ENCODE measurements around the gene CDH22. TPM values are rescaled to one million over a fixed set of nuclear protein-coding genes. Genes with fewer than 3 reads are reported as not detected.

CDH22 gene
- polyA plus RNA-seq, 1 donor from 2014 or later = 2.1 TPM

DNA sequence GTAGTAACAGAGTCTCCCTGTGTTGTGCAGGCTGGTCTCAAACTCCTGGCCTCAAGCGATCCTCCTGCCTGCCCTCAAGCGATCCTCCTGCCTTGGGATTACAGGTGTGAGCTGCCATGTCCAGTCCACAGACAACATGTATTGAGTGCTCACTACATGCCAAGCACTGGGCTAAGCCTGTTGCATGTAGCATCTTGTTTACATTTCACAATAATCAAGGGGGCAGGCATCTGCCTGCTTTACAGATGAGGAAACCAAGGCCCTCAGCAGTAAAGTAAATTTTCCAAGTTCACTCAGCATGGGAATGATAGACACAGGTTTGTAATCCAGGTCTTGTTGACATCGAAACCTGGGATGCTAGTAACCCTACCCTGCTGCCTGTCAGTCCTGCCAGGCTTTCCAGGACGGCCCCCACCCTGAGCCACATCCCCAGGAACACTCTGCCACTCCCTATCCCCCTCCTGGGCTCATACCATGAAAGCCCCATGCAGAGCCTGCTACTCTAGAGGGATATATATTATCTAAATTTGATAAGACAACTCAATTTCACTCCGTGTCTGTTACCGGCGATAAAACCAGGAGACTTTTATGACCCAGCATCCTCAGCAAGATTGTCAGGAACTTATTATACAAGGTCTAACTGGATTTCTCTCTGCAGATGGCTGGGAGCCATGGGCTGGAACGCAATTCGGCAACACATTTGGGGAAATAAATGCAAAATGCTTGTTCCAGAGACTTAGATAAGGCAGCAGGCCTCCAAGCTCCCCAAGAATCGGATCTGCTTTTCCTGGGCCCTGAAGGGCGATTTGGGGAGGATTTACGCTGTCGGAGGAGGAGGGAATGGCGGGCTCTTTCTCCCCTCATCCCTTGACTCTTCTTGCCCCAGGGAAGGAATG is 159.7 kb downstream of the CDH22 start:
- no peaks in the 10 kb centered on the region for H3K36me3 ChIP-seq (ENCODE audit: insufficient read depth, low read length)
- no peaks in the 10 kb centered on the region for H3F3A ChIP-seq (ENCODE audit: insufficient read depth, low read length, poor library complexity, severe bottlenecking)
- H3K27ac ChIP-seq (ENCODE audit: low read length) = no peak overlapping the region
- no peak overlapping the region for H3K4me3 ChIP-seq (ENCODE audit: low read length)
- no peaks in the 10 kb centered on the region for H3K27me3 ChIP-seq (ENCODE audit: insufficient read depth, low read depth, low read length)
- no peaks in the 10 kb centered on the region for H3K79me2 ChIP-seq (replicated peaks; ENCODE audit: insufficient read depth, low read length)
- no peaks in the 10 kb centered on the region for H3K9me2 ChIP-seq (ENCODE audit: insufficient read depth, low read length)
- no peak overlapping the region for H3K9ac ChIP-seq (ENCODE audit: low read length)
- no peaks in the 10 kb centered on the region for H4K20me1 ChIP-seq (ENCODE audit: insufficient read depth)
- H3K4me2 ChIP-seq (ENCODE audit: low read length) = no peak overlapping the region
- TF ChIP-seq SMC3 (conservative IDR thresholded peaks at IDR 0.05; ENCODE audit: poor library complexity) = no peak
- no peak for TF ChIP-seq MXI1 (conservative IDR thresholded peaks at IDR 0.05; ENCODE audit: poor library complexity, severe bottlenecking)
- no peak for TF ChIP-seq POLR2AphosphoS5 (IDR thresholded peaks at IDR 0.05)
- no peak for TF ChIP-seq EZH2 (IDR thresholded peaks at IDR 0.05; ENCODE audit: borderline replicate concordance, insufficient read depth, low read length, poor library complexity, severe bottlenecking)
- TF ChIP-seq, protein P1, sequence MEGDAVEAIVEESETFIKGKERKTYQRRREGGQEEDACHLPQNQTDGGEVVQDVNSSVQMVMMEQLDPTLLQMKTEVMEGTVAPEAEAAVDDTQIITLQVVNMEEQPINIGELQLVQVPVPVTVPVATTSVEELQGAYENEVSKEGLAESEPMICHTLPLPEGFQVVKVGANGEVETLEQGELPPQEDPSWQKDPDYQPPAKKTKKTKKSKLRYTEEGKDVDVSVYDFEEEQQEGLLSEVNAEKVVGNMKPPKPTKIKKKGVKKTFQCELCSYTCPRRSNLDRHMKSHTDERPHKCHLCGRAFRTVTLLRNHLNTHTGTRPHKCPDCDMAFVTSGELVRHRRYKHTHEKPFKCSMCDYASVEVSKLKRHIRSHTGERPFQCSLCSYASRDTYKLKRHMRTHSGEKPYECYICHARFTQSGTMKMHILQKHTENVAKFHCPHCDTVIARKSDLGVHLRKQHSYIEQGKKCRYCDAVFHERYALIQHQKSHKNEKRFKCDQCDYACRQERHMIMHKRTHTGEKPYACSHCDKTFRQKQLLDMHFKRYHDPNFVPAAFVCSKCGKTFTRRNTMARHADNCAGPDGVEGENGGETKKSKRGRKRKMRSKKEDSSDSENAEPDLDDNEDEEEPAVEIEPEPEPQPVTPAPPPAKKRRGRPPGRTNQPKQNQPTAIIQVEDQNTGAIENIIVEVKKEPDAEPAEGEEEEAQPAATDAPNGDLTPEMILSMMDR (IDR thresholded peaks at IDR 0.05; ENCODE audit: poor library complexity, severe bottlenecking) = no peak
- no peak for TF ChIP-seq EP300 (conservative IDR thresholded peaks at IDR 0.05; ENCODE audit: poor library complexity, severe bottlenecking)
- TF ChIP-seq, protein P2, sequence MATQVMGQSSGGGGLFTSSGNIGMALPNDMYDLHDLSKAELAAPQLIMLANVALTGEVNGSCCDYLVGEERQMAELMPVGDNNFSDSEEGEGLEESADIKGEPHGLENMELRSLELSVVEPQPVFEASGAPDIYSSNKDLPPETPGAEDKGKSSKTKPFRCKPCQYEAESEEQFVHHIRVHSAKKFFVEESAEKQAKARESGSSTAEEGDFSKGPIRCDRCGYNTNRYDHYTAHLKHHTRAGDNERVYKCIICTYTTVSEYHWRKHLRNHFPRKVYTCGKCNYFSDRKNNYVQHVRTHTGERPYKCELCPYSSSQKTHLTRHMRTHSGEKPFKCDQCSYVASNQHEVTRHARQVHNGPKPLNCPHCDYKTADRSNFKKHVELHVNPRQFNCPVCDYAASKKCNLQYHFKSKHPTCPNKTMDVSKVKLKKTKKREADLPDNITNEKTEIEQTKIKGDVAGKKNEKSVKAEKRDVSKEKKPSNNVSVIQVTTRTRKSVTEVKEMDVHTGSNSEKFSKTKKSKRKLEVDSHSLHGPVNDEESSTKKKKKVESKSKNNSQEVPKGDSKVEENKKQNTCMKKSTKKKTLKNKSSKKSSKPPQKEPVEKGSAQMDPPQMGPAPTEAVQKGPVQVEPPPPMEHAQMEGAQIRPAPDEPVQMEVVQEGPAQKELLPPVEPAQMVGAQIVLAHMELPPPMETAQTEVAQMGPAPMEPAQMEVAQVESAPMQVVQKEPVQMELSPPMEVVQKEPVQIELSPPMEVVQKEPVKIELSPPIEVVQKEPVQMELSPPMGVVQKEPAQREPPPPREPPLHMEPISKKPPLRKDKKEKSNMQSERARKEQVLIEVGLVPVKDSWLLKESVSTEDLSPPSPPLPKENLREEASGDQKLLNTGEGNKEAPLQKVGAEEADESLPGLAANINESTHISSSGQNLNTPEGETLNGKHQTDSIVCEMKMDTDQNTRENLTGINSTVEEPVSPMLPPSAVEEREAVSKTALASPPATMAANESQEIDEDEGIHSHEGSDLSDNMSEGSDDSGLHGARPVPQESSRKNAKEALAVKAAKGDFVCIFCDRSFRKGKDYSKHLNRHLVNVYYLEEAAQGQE (IDR thresholded peaks at IDR 0.05; ENCODE audit: borderline replicate concordance) = no peak
- TF ChIP-seq TAF1 (IDR thresholded peaks at IDR 0.05; ENCODE audit: low read depth) = no peak
- H2AFZ ChIP-seq (ENCODE audit: low read depth, low read length) = no peak overlapping the region
- no peaks in the 10 kb centered on the region for H3K9me3 ChIP-seq (ENCODE audit: low read length)

DNA sequence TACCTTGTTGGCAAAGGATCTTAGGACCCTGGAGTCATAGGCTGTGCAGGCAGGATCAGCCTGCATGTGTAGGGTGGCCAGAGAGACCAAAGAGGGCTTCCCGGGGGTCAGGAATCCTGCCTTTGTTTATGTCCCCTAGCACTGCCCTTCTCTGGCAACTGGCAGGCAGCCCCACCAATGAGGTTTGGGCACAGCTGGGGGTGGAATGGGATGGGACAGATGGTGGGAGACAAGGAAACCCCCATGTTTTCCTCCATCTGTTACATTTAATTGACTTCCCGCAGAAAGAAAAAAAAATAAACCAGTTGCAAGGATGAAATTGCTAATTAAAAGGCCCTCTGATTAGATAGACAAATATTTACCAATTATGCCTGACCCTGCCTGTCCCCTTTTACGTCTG is 162.6 kb downstream of the CDH22 start:
- no peak overlapping the region for H3K9ac ChIP-seq (ENCODE audit: low read length)
- H2AFZ ChIP-seq (ENCODE audit: low read depth, low read length) = no peak overlapping the region
- H3K36me3 ChIP-seq (ENCODE audit: insufficient read depth, low read length) = no peaks in the 10 kb centered on the region
- H4K20me1 ChIP-seq (ENCODE audit: insufficient read depth) = no peaks in the 10 kb centered on the region
- peaks cover 8% of the 10 kb centered on the region for H3K27me3 ChIP-seq (ENCODE audit: insufficient read depth, low read depth, low read length)
- H3K4me2 ChIP-seq (ENCODE audit: low read length) = no peak overlapping the region
- H3K9me2 ChIP-seq (ENCODE audit: insufficient read depth, low read length) = no peaks in the 10 kb centered on the region
- no peak overlapping the region for H3K27ac ChIP-seq (ENCODE audit: low read length)
- H3K79me2 ChIP-seq (replicated peaks; ENCODE audit: insufficient read depth, low read length) = no peaks in the 10 kb centered on the region
- no peaks in the 10 kb centered on the region for H3F3A ChIP-seq (ENCODE audit: insufficient read depth, low read length, poor library complexity, severe bottlenecking)
- H3K9me3 ChIP-seq (ENCODE audit: low read length) = no peaks in the 10 kb centered on the region
- TF ChIP-seq POLR2AphosphoS5 (IDR thresholded peaks at IDR 0.05) (no peak), TAF1 (IDR thresholded peaks at IDR 0.05; ENCODE audit: low read depth) (no peak), SMC3 (conservative IDR thresholded peaks at IDR 0.05; ENCODE audit: poor library complexity) (no peak), MXI1 (conservative IDR thresholded peaks at IDR 0.05; ENCODE audit: poor library complexity, severe bottlenecking) (no peak), EP300 (conservative IDR thresholded peaks at IDR 0.05; ENCODE audit: poor library complexity, severe bottlenecking) (no peak), RAD21 (conservative IDR thresholded peaks at IDR 0.05) (no peak)
- TF ChIP-seq, protein P2 (IDR thresholded peaks at IDR 0.05; ENCODE audit: borderline replicate concordance) = no peak
- TF ChIP-seq, protein P1 (IDR thresholded peaks at IDR 0.05; ENCODE audit: poor library complexity, severe bottlenecking) = no peak
- H3K4me3 ChIP-seq (ENCODE audit: low read length) = no peak overlapping the region

All from neural cell (in vitro differentiated cells).